HEK293 (cell line): ENCODE measurements around the gene DISC1.

Experiments
- BCL11A ChIP-seq: fragments of 450-650 bp; formaldehyde crosslinking; IDR thresholded peaks from 2 replicates; pipeline ENCODE4 v1.5.1; 2016; ENCODE audit warnings: low read depth, missing biosample characterization, missing genetic modification characterization
- BCL11B ChIP-seq: fragments of 450-650 bp; formaldehyde crosslinking; IDR thresholded peaks from 2 replicates; pipeline ENCODE4 v1.5.1; 2016; ENCODE audit warnings: low read depth, missing biosample characterization, missing genetic modification characterization
- CTCF ChIP-seq: fragments of 450-650 bp; formaldehyde crosslinking; IDR thresholded peaks from 2 replicates; pipeline ENCODE4 v1.5.1; 2016; ENCODE audit warnings: missing biosample characterization, missing genetic modification characterization
- HIC1 ChIP-seq: fragments of 450-650 bp; formaldehyde crosslinking; IDR thresholded peaks from 2 replicates; pipeline ENCODE4 v1.5.1; 2016; ENCODE audit warnings: missing biosample characterization, missing genetic modification characterization
- PRDM4 ChIP-seq: fragments of 450-650 bp; formaldehyde crosslinking; IDR thresholded peaks from 2 replicates; pipeline ENCODE4 v1.5.1; 2017; ENCODE audit warnings: missing biosample characterization, missing genetic modification characterization
- ZBTB20 ChIP-seq: fragments of 450-650 bp; formaldehyde crosslinking; IDR thresholded peaks from 2 replicates; pipeline ENCODE4 v1.5.1; 2016; ENCODE audit warnings: missing biosample characterization, missing genetic modification characterization
- ZFP41 ChIP-seq: fragments of 450-650 bp; formaldehyde crosslinking; IDR thresholded peaks from 2 replicates; pipeline ENCODE4 v1.5.1; 2016; ENCODE audit warnings: missing biosample characterization, missing genetic modification characterization, borderline replicate concordance
- ZNF214 ChIP-seq: fragments of 450-650 bp; formaldehyde crosslinking; IDR thresholded peaks from 2 replicates; pipeline ENCODE4 v1.5.1; 2017; ENCODE audit warnings: missing biosample characterization, mild to moderate bottlenecking, missing genetic modification characterization, borderline replicate concordance
- ZNF530 ChIP-seq: fragments of 450-650 bp; formaldehyde crosslinking; IDR thresholded peaks from 2 replicates; pipeline ENCODE4 v1.5.1; 2016; ENCODE audit warnings: low read depth, missing biosample characterization, missing genetic modification characterization
- ZNF664 ChIP-seq: fragments of 450-650 bp; formaldehyde crosslinking; IDR thresholded peaks from 2 replicates; pipeline ENCODE4 v1.5.1; 2016; ENCODE audit warnings: missing biosample characterization, missing genetic modification characterization

GRCh38 chr1:231985296-231986023 is 358.9 kb downstream of the DISC1 start:
- TF ChIP-seq CTCF (tag by site-specific recombination): no peak
- TF ChIP-seq PRDM4: no peak
- no peak for TF ChIP-seq ZFP41 (tag by site-specific recombination)
- TF ChIP-seq HIC1: peak; percentile 72
- no peak for TF ChIP-seq BCL11B
- no peak for TF ChIP-seq ZNF664 (tag by site-specific recombination)
- peak; percentile 74 for TF ChIP-seq BCL11A (tag by site-specific recombination)
- no peak for TF ChIP-seq ZNF214 (tag by site-specific recombination)
- TF ChIP-seq ZBTB20 (tag by site-specific recombination): no peak
- TF ChIP-seq ZNF530: no peak
